Measurements from ENCODE around the gene GCH1. TPM values are rescaled to one million over a fixed set of nuclear protein-coding genes. Genes with fewer than 3 reads are reported as not detected.

Gene GCH1
- total RNA-seq, 4 donors from 2014 or later, result 2.2 to 5.0 (median 3.7) TPM

GRCh38 chr14:54857830-54858269 lies 44.8 kb downstream of the GCH1 start:
- Histone ChIP-seq H3K36me3 (no peaks in the 10 kb centered on the region), H3K27me3 (no peaks in the 10 kb centered on the region), H3K27ac (peak overlapping the region in 2 of 4 donors; percentile 38 to 46), H3K9me3 (no peaks in the 10 kb centered on the region), H3K4me3 (no peak overlapping the region), H3K4me1 (no peaks in the 10 kb centered on the region)
- peak; percentile 90 for ATAC-seq
- no peak for TF ChIP-seq EP300 (IDR thresholded peaks at IDR 0.05)
- TF ChIP-seq CTCF (IDR thresholded peaks at IDR 0.05), result peak in 1 of 4 experiments; percentile 6
- 58 to 83% methylated on average over 1 of the region's 1 CpG for WGBS, 2 donors (ENCODE audit: low coverage in 1 of 2)

GRCh38 chr14:54856152-54856551 lies 46.5 kb downstream of the GCH1 start:
- ATAC-seq, result no peak
- 100% methylated on average over 3 to 4 of the region's 4 CpGs for WGBS, 2 donors (ENCODE audit: low coverage in 1 of 2)
- no peak for TF ChIP-seq POLR2AphosphoS5 (IDR thresholded peaks at IDR 0.05)
- TF ChIP-seq CTCF (IDR thresholded peaks at IDR 0.05), result no peak
- no peak for TF ChIP-seq EP300 (IDR thresholded peaks at IDR 0.05)
- no peak for TF ChIP-seq POLR2A (IDR thresholded peaks at IDR 0.05)

DNA sequence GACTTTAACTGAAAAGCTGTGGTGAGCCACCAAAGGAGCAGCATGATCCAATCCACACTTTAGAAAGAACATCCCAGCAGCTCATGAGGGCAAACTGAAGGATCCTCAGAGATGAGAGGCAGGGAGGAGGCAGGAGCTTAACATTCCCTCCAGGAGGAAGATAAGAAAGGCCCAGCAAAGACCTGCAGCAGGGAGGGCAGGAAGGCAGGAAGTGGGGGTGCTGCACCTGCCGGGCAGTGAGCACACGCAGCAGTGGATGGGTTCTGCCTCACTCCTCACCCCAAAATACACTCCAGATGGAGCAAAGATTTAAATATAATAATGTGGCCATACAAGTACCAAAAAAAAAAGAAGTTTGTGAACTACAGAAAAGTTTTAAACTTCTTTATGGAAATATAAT lies 48.4 kb downstream of the GCH1 start:
- 57 to 58% methylated on average over 2 of the region's 2 CpGs for WGBS, 2 donors (ENCODE audit: low coverage in 1 of 2)
- Histone ChIP-seq H3K4me3 (no peak overlapping the region), H3K9me3 (no peaks in the 10 kb centered on the region), H3K27ac (no peak overlapping the region), H3K4me1 (no peaks in the 10 kb centered on the region), H3K36me3 (no peaks in the 10 kb centered on the region), H3K27me3 (no peaks in the 10 kb centered on the region)
- no peak for ATAC-seq
- TF ChIP-seq POLR2A (IDR thresholded peaks at IDR 0.05) (no peak), EP300 (IDR thresholded peaks at IDR 0.05) (no peak), POLR2AphosphoS5 (IDR thresholded peaks at IDR 0.05) (no peak), CTCF (IDR thresholded peaks at IDR 0.05) (no peak)

More at GRCh38 chr14:54856152-54856551, 46.5 kb downstream of the GCH1 start:
- Histone ChIP-seq H3K9me3 (no peaks in the 10 kb centered on the region), H3K36me3 (no peaks in the 10 kb centered on the region), H3K27ac (no peak overlapping the region), H3K27me3 (no peaks in the 10 kb centered on the region), H3K4me1 (no peaks in the 10 kb centered on the region), H3K4me3 (no peak overlapping the region)

DNA sequence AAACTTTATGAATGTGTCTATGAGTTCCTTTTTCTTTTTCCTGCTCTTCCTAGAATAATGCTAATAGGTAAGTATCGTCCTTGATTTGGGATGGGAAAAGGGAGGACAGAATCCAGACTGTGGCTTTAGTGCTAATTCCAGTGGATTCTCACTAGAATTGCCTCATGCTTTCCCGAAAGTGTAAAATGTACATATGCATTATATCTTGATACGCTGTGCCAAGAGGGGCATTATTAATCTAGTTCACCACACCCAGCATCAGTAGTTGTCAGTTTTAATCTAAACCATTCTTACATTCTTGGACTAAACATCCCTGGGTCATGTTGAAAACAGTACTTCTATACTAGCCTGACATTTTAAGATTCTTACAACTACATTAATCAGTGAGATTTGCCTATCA lies 49.3 kb downstream of the GCH1 start:
- no peak for ATAC-seq
- no peaks in the 10 kb centered on the region for H3K27me3 ChIP-seq
- 63 to 78% methylated on average over 2 to 3 of the region's 3 CpGs for WGBS, 2 donors (ENCODE audit: low coverage in 1 of 2)
- TF ChIP-seq EP300 (IDR thresholded peaks at IDR 0.05), result no peak
- no peak for TF ChIP-seq POLR2A (IDR thresholded peaks at IDR 0.05)
- no peak for TF ChIP-seq POLR2AphosphoS5 (IDR thresholded peaks at IDR 0.05)
- TF ChIP-seq CTCF (IDR thresholded peaks at IDR 0.05), result no peak
- H3K4me3 ChIP-seq, result no peak overlapping the region
- H3K36me3 ChIP-seq, result no peaks in the 10 kb centered on the region
- H3K27ac ChIP-seq, result no peak overlapping the region
- H3K9me3 ChIP-seq, result no peaks in the 10 kb centered on the region
- no peaks in the 10 kb centered on the region for H3K4me1 ChIP-seq

GRCh38 chr14:54852215-54852614 lies 50.4 kb downstream of the GCH1 start:
- WGBS, 2 donors (ENCODE audit: low coverage in 1 of 2), result 80 to 82% methylated on average over 3 of the region's 3 CpGs
- no peak for ATAC-seq
- no peak for TF ChIP-seq CTCF (IDR thresholded peaks at IDR 0.05)
- no peak for TF ChIP-seq EP300 (IDR thresholded peaks at IDR 0.05)
- no peak for TF ChIP-seq POLR2A (IDR thresholded peaks at IDR 0.05)
- no peak for TF ChIP-seq POLR2AphosphoS5 (IDR thresholded peaks at IDR 0.05)
- H3K27me3 ChIP-seq, result no peaks in the 10 kb centered on the region
- H3K4me3 ChIP-seq, result no peak overlapping the region
- H3K4me1 ChIP-seq, result no peaks in the 10 kb centered on the region
- no peaks in the 10 kb centered on the region for H3K36me3 ChIP-seq
- no peak overlapping the region for H3K27ac ChIP-seq
- H3K9me3 ChIP-seq, result no peaks in the 10 kb centered on the region

Measured in gastroesophageal sphincter (tissue), 4 donors.